Spleen (tissue), 11 donors: ENCODE data around the gene PRG3. TPM values are rescaled to one million over a fixed set of nuclear protein-coding genes. Genes with fewer than 3 reads are reported as not detected.

Source experiments
- DNase-seq: peaks from one replicate; pipeline ENCODE4 v3.0.0-alpha.2; 2020
- H3K27ac ChIP-seq, 8 donors: fragments of 200-600 bp; sonication (generic) in 7 of 8; 1 replicate in 4 of 8; 2 replicates in 4 of 8; pipeline versions ENCODE4 v1.5.0 to v1.8.0; 2016 to 2021; ENCODE audit warnings: inconsistent platforms in 4 of 8, mild to moderate bottlenecking in 4 of 8, moderate library complexity in 1 of 8
- H3K27me3 ChIP-seq, 7 donors: fragments of 200-600 bp; sonication (generic) in 6 of 7; replicated peaks in 1 of 7; 1 replicate in 4 of 7; 2 replicates in 3 of 7; pipeline versions ENCODE4 v1.5.0 to v1.8.0; 2016 to 2021; ENCODE audit warnings: inconsistent platforms in 3 of 7, mild to moderate bottlenecking in 1 of 7
- H3K36me3 ChIP-seq, 6 donors: fragments of 200-600 bp; sonication (generic) in 5 of 6; 1 replicate in 4 of 6; 2 replicates in 2 of 6; pipeline versions ENCODE4 v1.5.0 to v1.8.0; 2016 to 2021; ENCODE audit warnings: inconsistent platforms in 2 of 6
- H3K4me1 ChIP-seq, 6 donors: fragments of 200-600 bp; sonication (generic) in 5 of 6; 1 replicate in 3 of 6; 2 replicates in 3 of 6; pipeline versions ENCODE4 v1.5.0 to v1.8.0; 2016 to 2021; ENCODE audit warnings: inconsistent platforms in 3 of 6
- H3K4me3 ChIP-seq, 8 donors: fragments of 200-600 bp; sonication (generic) in 7 of 8; 1 replicate in 4 of 8; 2 replicates in 4 of 8; pipeline versions ENCODE4 v1.5.0 to v1.8.0; 2016 to 2021; ENCODE audit warnings: inconsistent platforms in 4 of 8, mild to moderate bottlenecking in 4 of 8, moderate library complexity in 2 of 8
- H3K9me3 ChIP-seq, 8 donors: fragments of 200-600 bp; sonication (generic) in 7 of 8; 1 replicate in 4 of 8; 2 replicates in 4 of 8; pipeline versions ENCODE4 v1.5.0 to v1.8.0; 2016 to 2021; ENCODE audit warnings: inconsistent platforms in 4 of 8
- CTCF ChIP-seq, 11 experiments: fragments of 200-600 bp in 7 of 11; fragments of 450-650 bp in 4 of 11; sonication (generic) in 4 of 11; IDR thresholded peaks in 8 of 11; conservative IDR thresholded peaks in 3 of 11; 1 replicate in 7 of 11; 2 replicates in 4 of 11; pipeline versions ENCODE4 v1.4.0 to v1.8.0; 2016 to 2021; ENCODE audit warnings: antibody characterized with exemption in 11 of 11, inconsistent platforms in 4 of 11, mild to moderate bottlenecking in 1 of 11
- POLR2A ChIP-seq, 3 donors: fragments of 450-650 bp; IDR thresholded peaks; one replicate each; pipeline ENCODE4 v1.5.1; 2017; ENCODE audit warnings: antibody characterized with exemption in 3 of 3, mild to moderate bottlenecking in 1 of 3
- POLR2AphosphoS5 ChIP-seq, 3 donors: sonication (generic); formaldehyde crosslinking; IDR thresholded peaks; one replicate each; pipeline ENCODE4 v1.5.1; 2017; ENCODE audit warnings: antibody characterized with exemption in 3 of 3
- WGBS, 5 donors: extraction: QIAGEN DNeasy Blood & Tissue Kit in 3 of 5; methylation state at CpG; one replicate each; pipeline versions ENCODE4 v1.1.5 to v1.1.7; 2013 to 2018; 5-methylcytosine and 5-hydroxymethylcytosine counted together
- intact Hi-C: fragments of 100-400 bp; cut with DNase I; formaldehyde crosslinking; loops from one replicate; pipeline ENCODE4 v1.15.0; 2023; ENCODE audit warnings: low total_unique reads
- polyA plus RNA-seq, 3 donors: library from polyadenylated mRNA; stranded (reverse); fragments of 200-250 nt; gene quantifications; one replicate each; pipeline ENCODE4 v1.2.1, GENCODE V29; 2013
- total RNA-seq, 7 donors: library from RNA; depleted of rRNA in 3 of 7; stranded (reverse); fragments of >200 nt in 3 of 7; fragmentation: NEBNext Ultra II Directional in 4 of 7; extraction: Animal tissue kit (Norgen Biotek cat#: 25700) in 4 of 7; gene quantifications; one replicate each; pipeline versions ENCODE4 v1.1.0 to v1.2.1, GENCODE V29; 2016 to 2021
- donor health status: healthy with polysubstance abuse.
- donor health status: DM: no; HTN: no; CAD: no; lungs with moderate emphysema.
- donor health status: DM: no; HTN: no; CAD: no.
- donor health status: Bipolar disorder and iron deficiency.
- donor health status: healthy.
- donor health status: DM: no; HTN: no; CAD: no.
- donor health status: DM: yes; HTN: yes; CAD: no.

The PRG3 gene
- total and polyA plus RNA-seq, 10 donors = 0.36 to 5.1 (median 1.1) TPM; not detected in 1

- Histone ChIP-seq H3K36me3 (no peaks in the 10 kb centered on the region), H3K27me3 (peaks cover 0 to 6% (median 0%) of the 10 kb centered on the region in 7 donors), H3K9me3 (no peaks in the 10 kb centered on the region), H3K27ac (no peak overlapping the region), H3K4me3 (no peak overlapping the region), H3K4me1 (peaks cover 0 to 12% (median 0%) of the 10 kb centered on the region in 6 donors)
- intact Hi-C loops = no loop called here
- DNase-seq = no peak
- 30 to 50% (median 40%) methylated on average over 6 of the region's 6 CpGs for WGBS, 5 donors
- TF ChIP-seq POLR2AphosphoS5 (IDR thresholded peaks at IDR 0.05) (no peak), POLR2A (IDR thresholded peaks at IDR 0.05) (no peak), CTCF (IDR thresholded peaks at IDR 0.05 in 8 of 11, conservative IDR thresholded peaks at IDR 0.05 in 3 of 11) (no peak)
These were observed 23.1 kb downstream of the PRG3 start for GRCh38 chr11:57357856-57358255.

GRCh38 chr11:57357310-57357709 is 23.6 kb downstream of the PRG3 start:
- peaks cover 0 to 12% (median 0%) of the 10 kb centered on the region in 6 donors for H3K4me1 ChIP-seq
- no peaks in the 10 kb centered on the region for H3K9me3 ChIP-seq
- H3K4me3 ChIP-seq = no peak overlapping the region
- TF ChIP-seq CTCF (IDR thresholded peaks at IDR 0.05 in 8 of 11, conservative IDR thresholded peaks at IDR 0.05 in 3 of 11) = no peak
- TF ChIP-seq POLR2A (IDR thresholded peaks at IDR 0.05) = no peak
- TF ChIP-seq POLR2AphosphoS5 (IDR thresholded peaks at IDR 0.05) = no peak
- 68 to 97% (median 91%) methylated on average over 3 of the region's 3 CpGs for whole genome bisulfite sequencing, 5 donors
- intact Hi-C loops = no loop called here
- no peak for DNase-seq
- peaks cover 0 to 6% (median 0%) of the 10 kb centered on the region in 7 donors for H3K27me3 ChIP-seq
- no peaks in the 10 kb centered on the region for H3K36me3 ChIP-seq
- H3K27ac ChIP-seq = no peak overlapping the region

- DNase-seq = no peak
- H3K27me3 ChIP-seq = peaks cover 0 to 6% (median 0%) of the 10 kb centered on the region in 7 donors
- no peak overlapping the region for H3K4me3 ChIP-seq
- intact Hi-C loops = no loop called here
- peaks cover 0 to 6% (median 0%) of the 10 kb centered on the region in 8 donors for H3K9me3 ChIP-seq
- TF ChIP-seq CTCF (IDR thresholded peaks at IDR 0.05 in 8 of 11, conservative IDR thresholded peaks at IDR 0.05 in 3 of 11) (no peak), POLR2AphosphoS5 (IDR thresholded peaks at IDR 0.05) (no peak), POLR2A (IDR thresholded peaks at IDR 0.05) (no peak)
- peaks cover 0 to 12% (median 0%) of the 10 kb centered on the region in 6 donors for H3K4me1 ChIP-seq
- WGBS, 5 donors = 30 to 56% (median 39%) methylated on average over 9 of the region's 9 CpGs
- H3K36me3 ChIP-seq = no peaks in the 10 kb centered on the region
- H3K27ac ChIP-seq = no peak overlapping the region
These were observed 24.7 kb downstream of the PRG3 start for GRCh38 chr11:57356268-57356667.

GRCh38 chr11:57354699-57355098 is 26.3 kb downstream of the PRG3 start:
- peaks cover 0 to 7% (median 0%) of the 10 kb centered on the region in 7 donors for H3K27me3 ChIP-seq
- intact Hi-C loops = no loop called here
- TF ChIP-seq POLR2AphosphoS5 (IDR thresholded peaks at IDR 0.05) (no peak), CTCF (IDR thresholded peaks at IDR 0.05 in 8 of 11, conservative IDR thresholded peaks at IDR 0.05 in 3 of 11) (no peak), POLR2A (IDR thresholded peaks at IDR 0.05) (no peak)
- WGBS, 5 donors = 28 to 45% (median 36%) methylated on average over 6 of the region's 6 CpGs
- no peak for DNase-seq
- H3K27ac ChIP-seq = no peak overlapping the region
- peaks cover 0 to 9% (median 0%) of the 10 kb centered on the region in 8 donors for H3K9me3 ChIP-seq
- H3K4me1 ChIP-seq = peaks cover 0 to 17% (median 3%) of the 10 kb centered on the region in 6 donors
- H3K36me3 ChIP-seq = no peaks in the 10 kb centered on the region
- no peak overlapping the region for H3K4me3 ChIP-seq
